Mesothelial cell of epicardium (in vitro differentiated cells): Measurements from ENCODE around the gene SERPINB10. TPM values are rescaled to one million over a fixed set of nuclear protein-coding genes. Genes with fewer than 3 reads are reported as not detected.

ENCODE experiments used
- DNase-seq, 2 experiments: peaks; one replicate each; pipeline ENCODE4 v3.0.0; 2021; ENCODE audit warnings: low spot score in 2 of 2; ENCODE audit not compliant: unreplicated experiment in 2 of 2
- H3K27ac Mint-ChIP-seq: 2 replicates; pipeline ENCODE4 v1.8.0; 2021; ENCODE audit warnings: mixed read lengths
- H3K27me3 Mint-ChIP-seq: 2 replicates; pipeline ENCODE4 v1.8.0; 2021; ENCODE audit warnings: low read depth, mixed read lengths
- H3K36me3 Mint-ChIP-seq: 2 replicates; pipeline ENCODE4 v1.8.0; 2021; ENCODE audit warnings: mixed read lengths
- H3K4me1 Mint-ChIP-seq: 2 replicates; pipeline ENCODE4 v1.8.0; 2021; ENCODE audit warnings: mixed read lengths
- H3K4me3 Mint-ChIP-seq: 2 replicates; pipeline ENCODE4 v1.8.0; 2021; ENCODE audit warnings: mild to moderate bottlenecking, moderate library complexity, mixed read lengths
- H3K9me3 Mint-ChIP-seq: 2 replicates; pipeline ENCODE4 v1.8.0; 2021; ENCODE audit warnings: mixed read lengths
- CTCF ChIP-seq: fragments of 200-600 bp; sonication (generic); IDR thresholded peaks from one replicate; pipeline ENCODE4 v1.5.0; 2021; ENCODE audit warnings: antibody characterized with exemption; ENCODE audit not compliant: unreplicated experiment
- total RNA-seq: library from RNA; stranded (reverse); gene quantifications from 3 replicates; pipeline ENCODE4 v1.2.1, GENCODE V29; 2021

Gene SERPINB10
- total RNA-seq, 1 donor from 2014 or later = not detected

DNA sequence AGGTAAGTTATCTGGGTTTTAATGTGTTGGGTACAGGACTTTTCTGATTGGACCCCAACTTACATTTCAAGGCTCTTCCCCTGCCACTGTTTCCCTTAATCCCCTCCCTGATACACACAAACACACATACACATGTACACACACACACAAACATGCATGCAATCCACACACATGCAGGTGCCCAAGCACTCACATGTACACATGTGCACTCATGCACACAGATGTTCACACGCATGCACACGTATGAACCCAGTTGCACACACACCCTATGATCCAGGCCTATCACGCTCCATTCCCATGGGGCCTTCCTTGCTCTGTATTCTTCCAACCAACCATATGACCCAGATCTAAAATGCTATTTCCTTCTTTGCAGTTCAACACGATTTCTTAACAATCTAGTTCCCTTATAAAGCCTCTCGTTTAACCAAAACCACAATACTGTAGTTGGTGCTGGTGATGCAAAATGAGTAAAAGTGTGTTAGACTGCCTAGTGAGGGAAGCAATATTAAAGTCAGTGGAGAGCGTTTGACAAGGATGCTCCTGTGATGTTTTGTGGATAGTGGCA is 73.2 kb downstream of the SERPINB10 start:
- H3K27ac Mint-ChIP-seq = no peak overlapping the region
- H3K4me3 Mint-ChIP-seq = no peak overlapping the region
- no peak for TF ChIP-seq CTCF
- H3K36me3 Mint-ChIP-seq = no peaks in the 10 kb centered on the region
- no peaks in the 10 kb centered on the region for H3K27me3 Mint-ChIP-seq
- H3K4me1 Mint-ChIP-seq = peaks cover 17% of the 10 kb centered on the region
- no peak for DNase-seq
- H3K9me3 Mint-ChIP-seq = no peaks in the 10 kb centered on the region

DNA sequence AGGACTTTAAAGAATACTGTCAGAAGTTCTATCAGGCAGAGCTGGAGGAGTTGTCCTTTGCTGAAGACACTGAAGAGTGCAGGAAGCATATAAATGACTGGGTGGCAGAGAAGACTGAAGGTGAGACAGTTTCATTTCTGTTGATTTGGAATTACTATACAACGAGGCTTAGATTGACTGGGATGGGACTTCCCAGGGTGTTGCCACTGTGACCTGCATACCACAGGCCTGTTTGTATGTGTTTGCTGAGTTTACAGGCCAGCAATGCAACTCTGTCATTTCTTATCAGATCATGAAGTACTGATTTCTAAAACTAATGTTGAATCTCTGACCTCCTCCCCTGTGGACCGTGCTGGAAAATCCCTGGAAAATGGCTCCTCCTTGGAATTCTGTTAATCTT is 74.0 kb downstream of the SERPINB10 start:
- H3K27ac Mint-ChIP-seq = no peak overlapping the region
- TF ChIP-seq CTCF = no peak
- no peaks in the 10 kb centered on the region for H3K9me3 Mint-ChIP-seq
- H3K27me3 Mint-ChIP-seq = no peaks in the 10 kb centered on the region
- DNase-seq = no peak
- no peaks in the 10 kb centered on the region for H3K36me3 Mint-ChIP-seq
- peaks cover 17% of the 10 kb centered on the region for H3K4me1 Mint-ChIP-seq
- no peak overlapping the region for H3K4me3 Mint-ChIP-seq

- H3K9me3 Mint-ChIP-seq = no peaks in the 10 kb centered on the region
- no peaks in the 10 kb centered on the region for H3K27me3 Mint-ChIP-seq
- no peak for TF ChIP-seq CTCF
- H3K36me3 Mint-ChIP-seq = no peaks in the 10 kb centered on the region
- DNase-seq = no peak
- H3K4me3 Mint-ChIP-seq = no peak overlapping the region
- peaks cover 17% of the 10 kb centered on the region for H3K4me1 Mint-ChIP-seq
- no peak overlapping the region for H3K27ac Mint-ChIP-seq
Measured at GRCh38 chr18:63982361-63982760, 74.6 kb downstream of the SERPINB10 start.

Other genes starting within 250 kb of the SERPINB10 start
- gene SERPINB3, start 246.1 kb upstream of the SERPINB10 start, total RNA-seq = not detected in 3 replicates
- not detected in 3 replicates for gene SERPINB11, start 205.0 kb upstream of the SERPINB10 start, total RNA-seq
- gene SERPINB7, start 132.5 kb upstream of the SERPINB10 start, total RNA-seq = 0.40 to 0.68 TPM (median 0.51 TPM) in 3 replicates
- gene SERPINB2, start 20.3 kb upstream of the SERPINB10 start, total RNA-seq = 1.00 to 1.4 TPM (median 1.2 TPM) in 3 replicates
- gene HMSD, start 41.3 kb downstream of the SERPINB10 start, total RNA-seq = 2.7 to 7.2 TPM (median 3.5 TPM) in 3 replicates
- gene SERPINB8, start 62.1 kb downstream of the SERPINB10 start, total RNA-seq = 5.3 to 6.4 TPM (median 5.6 TPM) in 3 replicates
- not detected in 3 replicates for gene LINC00305, start 241.1 kb downstream of the SERPINB10 start, total RNA-seq